Liver (tissue), 9 donors: ENCODE data around the gene FICD. TPM values are rescaled to one million over a fixed set of nuclear protein-coding genes. Genes with fewer than 3 reads are reported as not detected.

Experiments
- DNase-seq: peaks from one replicate; pipeline ENCODE4 v3.0.0-alpha.2; 2017; ENCODE audit warnings: low spot score
- H3K27ac ChIP-seq, 2 donors: one replicate each; pipeline ENCODE4 v1.7.0; 2013; ENCODE audit warnings: inconsistent platforms in 2 of 2, low read length in 2 of 2, control low read depth in 1 of 2, low read depth in 1 of 2, mild to moderate bottlenecking in 1 of 2
- H3K27me3 ChIP-seq, 4 donors: one replicate each; pipeline versions ENCODE4 v1.6.1 to v1.7.0; 2013; ENCODE audit warnings: low read length in 3 of 4, inconsistent platforms in 1 of 4, mild to moderate bottlenecking in 1 of 4, moderate library complexity in 1 of 4; ENCODE audit not compliant: control insufficient read depth in 4 of 4, insufficient read depth in 4 of 4
- H3K36me3 ChIP-seq, 4 donors: one replicate each; pipeline versions ENCODE4 v1.6.1 to v1.7.0; 2013; ENCODE audit warnings: low read length in 3 of 4, mild to moderate bottlenecking in 3 of 4, low read depth in 1 of 4, moderate library complexity in 1 of 4; ENCODE audit not compliant: control insufficient read depth in 4 of 4, insufficient read depth in 3 of 4
- H3K4me1 ChIP-seq, 4 donors: one replicate each; pipeline versions ENCODE4 v1.6.1 to v1.7.0; 2013; ENCODE audit warnings: low read length in 3 of 4, mild to moderate bottlenecking in 3 of 4, moderate library complexity in 1 of 4; ENCODE audit not compliant: control insufficient read depth in 4 of 4, insufficient read depth in 4 of 4
- H3K4me3 ChIP-seq, 3 donors: one replicate each; pipeline versions ENCODE4 v1.6.1 to v1.7.0; 2013; ENCODE audit warnings: low read length in 3 of 3, control low read depth in 1 of 3, low read depth in 1 of 3, mild to moderate bottlenecking in 1 of 3
- H3K9ac ChIP-seq, 2 donors: one replicate each; pipeline ENCODE4 v1.7.0; 2013; ENCODE audit warnings: low read length in 2 of 2, mild to moderate bottlenecking in 2 of 2, moderate library complexity in 2 of 2, control low read depth in 1 of 2, low read depth in 1 of 2
- H3K9me3 ChIP-seq, 4 donors: one replicate each; pipeline versions ENCODE4 v1.6.1 to v1.7.0; 2013; ENCODE audit warnings: low read length in 3 of 4; ENCODE audit not compliant: control insufficient read depth in 4 of 4
- ATF3 ChIP-seq: IDR thresholded peaks from 2 replicates; pipeline ENCODE4 v1.6.1; 2016; ENCODE audit warnings: antibody characterized with exemption
- EGR1 ChIP-seq, 2 donors: IDR thresholded peaks; 2 replicates each; pipeline ENCODE4 v1.6.1; 2016 to 2018; ENCODE audit warnings: antibody characterized with exemption in 2 of 2, low read depth in 2 of 2
- GABPA ChIP-seq, 2 donors: IDR thresholded peaks in 1 of 2; conservative IDR thresholded peaks in 1 of 2; 2 replicates each; pipeline ENCODE4 v1.6.1; 2016; ENCODE audit warnings: antibody characterized with exemption in 2 of 2, mild to moderate bottlenecking in 1 of 2, moderate library complexity in 1 of 2
- HNF4A ChIP-seq, 2 donors: conservative IDR thresholded peaks; 2 replicates each; pipeline ENCODE4 v1.6.1; 2016; ENCODE audit warnings: antibody characterized with exemption in 2 of 2, mild to moderate bottlenecking in 2 of 2
- HNF4G ChIP-seq: IDR thresholded peaks from 2 replicates; pipeline ENCODE4 v1.6.1; 2016; ENCODE audit warnings: antibody characterized with exemption
- JUND ChIP-seq, 2 donors: IDR thresholded peaks; 2 replicates each; pipeline ENCODE4 v1.6.1; 2016; ENCODE audit warnings: antibody characterized with exemption in 2 of 2
- NR2F2 ChIP-seq: IDR thresholded peaks from 2 replicates; pipeline ENCODE4 v1.6.1; 2016; ENCODE audit warnings: antibody characterized with exemption
- RAD21 ChIP-seq, 2 donors: IDR thresholded peaks; 2 replicates each; pipeline ENCODE4 v1.6.1; 2016; ENCODE audit warnings: antibody characterized with exemption in 2 of 2, mild to moderate bottlenecking in 2 of 2
- RXRA ChIP-seq, 2 donors: IDR thresholded peaks; 2 replicates each; pipeline ENCODE4 v1.6.1; 2017 to 2018; ENCODE audit warnings: antibody characterized with exemption in 2 of 2, mild to moderate bottlenecking in 1 of 2
- SP1 ChIP-seq: IDR thresholded peaks from 2 replicates; pipeline ENCODE4 v1.6.1; 2018; ENCODE audit warnings: antibody characterized with exemption, mild to moderate bottlenecking
- TAF1 ChIP-seq: conservative IDR thresholded peaks from 2 replicates; pipeline ENCODE4 v1.6.1; 2016; ENCODE audit warnings: antibody characterized with exemption, mild to moderate bottlenecking
- YY1 ChIP-seq: IDR thresholded peaks from 2 replicates; pipeline ENCODE4 v1.6.1; 2016; ENCODE audit warnings: antibody characterized with exemption, mild to moderate bottlenecking
- WGBS: extraction: QIAGEN DNeasy Blood & Tissue Kit; methylation state at CpG from one replicate; pipeline ENCODE4 v1.1.7; 2013; 5-methylcytosine and 5-hydroxymethylcytosine counted together
- polyA plus RNA-seq, 2 donors: library from polyadenylated mRNA; stranded (reverse) in 1 of 2; unstranded in 1 of 2; fragments of 200-250 nt in 1 of 2; fragments of >200 nt in 1 of 2; fragmentation: Nextera tagmentation in 1 of 2; extraction: Ambion mirVana in 1 of 2; gene quantifications; one replicate each; pipeline versions ENCODE4 v1.2.1 to v1.2.3, GENCODE V29; 2013 to 2015
- total RNA-seq, 2 donors: library from RNA; depleted of rRNA; stranded (reverse); fragments of >200 nt; gene quantifications; one replicate each; pipeline ENCODE4 v1.2.3, GENCODE V29; 2014
- TF ChIP-seq, protein P1 (sequence below): IDR thresholded peaks from 2 replicates; pipeline ENCODE4 v1.6.1; 2016; ENCODE audit warnings: antibody characterized with exemption
- TF ChIP-seq, protein P2 (sequence below): fragments of 150-350 bp; IDR thresholded peaks from 2 replicates; pipeline ENCODE4 v1.5.1; 2017; ENCODE audit warnings: improper control_type of control experiment, low read depth, low read length; ENCODE audit not compliant: missing input control
- TF ChIP-seq, protein P3 (sequence below): IDR thresholded peaks from 2 replicates; pipeline ENCODE4 v1.6.1; 2016; ENCODE audit warnings: antibody characterized with exemption, mild to moderate bottlenecking
- donor health status: healthy.
- donor health status: healthy.
- donor health status: healthy.
- donor health status: healthy.
- donor health status: healthy.

The FICD gene
- total and polyA plus RNA-seq, 4 donors, result 3.6 to 20.9 (median 6.6) TPM

DNA sequence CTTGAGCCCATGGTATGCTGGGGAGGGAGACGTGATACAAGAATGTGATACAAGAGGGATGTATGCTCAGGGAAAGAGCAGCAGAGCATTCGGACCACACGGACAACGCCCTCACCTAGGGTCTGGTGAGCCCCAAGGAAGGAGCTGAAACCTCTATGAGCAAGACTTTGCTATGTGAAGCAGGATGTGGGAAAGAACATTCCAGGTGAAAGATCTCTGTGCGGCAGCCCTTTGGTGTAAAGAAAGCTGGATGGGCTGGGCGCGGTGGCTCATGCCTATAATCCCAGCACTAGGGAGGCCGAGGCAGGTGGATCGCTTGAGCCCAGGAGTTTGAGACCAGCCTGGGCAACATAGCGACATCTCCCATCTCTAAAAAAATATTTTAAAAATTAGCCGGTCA, 16.9 kb upstream of the FICD start:
- Histone ChIP-seq H3K4me1 (no peaks in the 10 kb centered on the region), H3K4me3 (no peak overlapping the region), H3K36me3 (no peaks in the 10 kb centered on the region), H3K9ac (no peak overlapping the region), H3K9me3 (peaks cover 3 to 4% (median 4%) of the 10 kb centered on the region in 4 donors), H3K27ac (no peak overlapping the region), H3K27me3 (peaks cover 0 to 5% (median 0%) of the 10 kb centered on the region in 4 donors)
- 78% methylated on average over 11 of the region's 11 CpGs for WGBS
- TF ChIP-seq, protein P1, sequence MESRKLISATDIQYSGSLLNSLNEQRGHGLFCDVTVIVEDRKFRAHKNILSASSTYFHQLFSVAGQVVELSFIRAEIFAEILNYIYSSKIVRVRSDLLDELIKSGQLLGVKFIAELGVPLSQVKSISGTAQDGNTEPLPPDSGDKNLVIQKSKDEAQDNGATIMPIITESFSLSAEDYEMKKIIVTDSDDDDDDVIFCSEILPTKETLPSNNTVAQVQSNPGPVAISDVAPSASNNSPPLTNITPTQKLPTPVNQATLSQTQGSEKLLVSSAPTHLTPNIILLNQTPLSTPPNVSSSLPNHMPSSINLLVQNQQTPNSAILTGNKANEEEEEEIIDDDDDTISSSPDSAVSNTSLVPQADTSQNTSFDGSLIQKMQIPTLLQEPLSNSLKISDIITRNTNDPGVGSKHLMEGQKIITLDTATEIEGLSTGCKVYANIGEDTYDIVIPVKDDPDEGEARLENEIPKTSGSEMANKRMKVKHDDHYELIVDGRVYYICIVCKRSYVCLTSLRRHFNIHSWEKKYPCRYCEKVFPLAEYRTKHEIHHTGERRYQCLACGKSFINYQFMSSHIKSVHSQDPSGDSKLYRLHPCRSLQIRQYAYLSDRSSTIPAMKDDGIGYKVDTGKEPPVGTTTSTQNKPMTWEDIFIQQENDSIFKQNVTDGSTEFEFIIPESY, result no peak
- no peak for DNase-seq

- Histone ChIP-seq H3K4me1 (no peaks in the 10 kb centered on the region), H3K36me3 (no peaks in the 10 kb centered on the region), H3K9me3 (peaks cover 4 to 9% (median 6%) of the 10 kb centered on the region in 4 donors), H3K27ac (no peak overlapping the region), H3K4me3 (no peak overlapping the region), H3K27me3 (peaks cover 0 to 5% (median 0%) of the 10 kb centered on the region in 4 donors), H3K9ac (no peak overlapping the region)
- 52% methylated on average over 2 of the region's 2 CpGs for WGBS
- TF ChIP-seq GABPA (IDR thresholded peaks at IDR 0.05 in 1 of 2, conservative IDR thresholded peaks at IDR 0.05 in 1 of 2) (no peak), HNF4G (no peak), HNF4A (conservative IDR thresholded peaks at IDR 0.05) (no peak), SP1 (no peak), EGR1 (IDR thresholded peaks at IDR 0.05; ENCODE audit: low read depth in 2 of 2) (no peak), RXRA (IDR thresholded peaks at IDR 0.05) (no peak), TAF1 (no peak), JUND (IDR thresholded peaks at IDR 0.05) (no peak), RAD21 (IDR thresholded peaks at IDR 0.05) (no peak), ATF3 (no peak), NR2F2 (no peak), YY1 (no peak)
- TF ChIP-seq, protein P2, sequence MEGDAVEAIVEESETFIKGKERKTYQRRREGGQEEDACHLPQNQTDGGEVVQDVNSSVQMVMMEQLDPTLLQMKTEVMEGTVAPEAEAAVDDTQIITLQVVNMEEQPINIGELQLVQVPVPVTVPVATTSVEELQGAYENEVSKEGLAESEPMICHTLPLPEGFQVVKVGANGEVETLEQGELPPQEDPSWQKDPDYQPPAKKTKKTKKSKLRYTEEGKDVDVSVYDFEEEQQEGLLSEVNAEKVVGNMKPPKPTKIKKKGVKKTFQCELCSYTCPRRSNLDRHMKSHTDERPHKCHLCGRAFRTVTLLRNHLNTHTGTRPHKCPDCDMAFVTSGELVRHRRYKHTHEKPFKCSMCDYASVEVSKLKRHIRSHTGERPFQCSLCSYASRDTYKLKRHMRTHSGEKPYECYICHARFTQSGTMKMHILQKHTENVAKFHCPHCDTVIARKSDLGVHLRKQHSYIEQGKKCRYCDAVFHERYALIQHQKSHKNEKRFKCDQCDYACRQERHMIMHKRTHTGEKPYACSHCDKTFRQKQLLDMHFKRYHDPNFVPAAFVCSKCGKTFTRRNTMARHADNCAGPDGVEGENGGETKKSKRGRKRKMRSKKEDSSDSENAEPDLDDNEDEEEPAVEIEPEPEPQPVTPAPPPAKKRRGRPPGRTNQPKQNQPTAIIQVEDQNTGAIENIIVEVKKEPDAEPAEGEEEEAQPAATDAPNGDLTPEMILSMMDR, result no peak
- TF ChIP-seq, protein P1, result no peak
- TF ChIP-seq, protein P3, sequence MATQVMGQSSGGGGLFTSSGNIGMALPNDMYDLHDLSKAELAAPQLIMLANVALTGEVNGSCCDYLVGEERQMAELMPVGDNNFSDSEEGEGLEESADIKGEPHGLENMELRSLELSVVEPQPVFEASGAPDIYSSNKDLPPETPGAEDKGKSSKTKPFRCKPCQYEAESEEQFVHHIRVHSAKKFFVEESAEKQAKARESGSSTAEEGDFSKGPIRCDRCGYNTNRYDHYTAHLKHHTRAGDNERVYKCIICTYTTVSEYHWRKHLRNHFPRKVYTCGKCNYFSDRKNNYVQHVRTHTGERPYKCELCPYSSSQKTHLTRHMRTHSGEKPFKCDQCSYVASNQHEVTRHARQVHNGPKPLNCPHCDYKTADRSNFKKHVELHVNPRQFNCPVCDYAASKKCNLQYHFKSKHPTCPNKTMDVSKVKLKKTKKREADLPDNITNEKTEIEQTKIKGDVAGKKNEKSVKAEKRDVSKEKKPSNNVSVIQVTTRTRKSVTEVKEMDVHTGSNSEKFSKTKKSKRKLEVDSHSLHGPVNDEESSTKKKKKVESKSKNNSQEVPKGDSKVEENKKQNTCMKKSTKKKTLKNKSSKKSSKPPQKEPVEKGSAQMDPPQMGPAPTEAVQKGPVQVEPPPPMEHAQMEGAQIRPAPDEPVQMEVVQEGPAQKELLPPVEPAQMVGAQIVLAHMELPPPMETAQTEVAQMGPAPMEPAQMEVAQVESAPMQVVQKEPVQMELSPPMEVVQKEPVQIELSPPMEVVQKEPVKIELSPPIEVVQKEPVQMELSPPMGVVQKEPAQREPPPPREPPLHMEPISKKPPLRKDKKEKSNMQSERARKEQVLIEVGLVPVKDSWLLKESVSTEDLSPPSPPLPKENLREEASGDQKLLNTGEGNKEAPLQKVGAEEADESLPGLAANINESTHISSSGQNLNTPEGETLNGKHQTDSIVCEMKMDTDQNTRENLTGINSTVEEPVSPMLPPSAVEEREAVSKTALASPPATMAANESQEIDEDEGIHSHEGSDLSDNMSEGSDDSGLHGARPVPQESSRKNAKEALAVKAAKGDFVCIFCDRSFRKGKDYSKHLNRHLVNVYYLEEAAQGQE, result no peak
- no peak for DNase-seq
Measured at GRCh38 chr12:108502922-108503321, 12.2 kb upstream of the FICD start.
